Measurements from ENCODE around the gene IL20RB.

DNA sequence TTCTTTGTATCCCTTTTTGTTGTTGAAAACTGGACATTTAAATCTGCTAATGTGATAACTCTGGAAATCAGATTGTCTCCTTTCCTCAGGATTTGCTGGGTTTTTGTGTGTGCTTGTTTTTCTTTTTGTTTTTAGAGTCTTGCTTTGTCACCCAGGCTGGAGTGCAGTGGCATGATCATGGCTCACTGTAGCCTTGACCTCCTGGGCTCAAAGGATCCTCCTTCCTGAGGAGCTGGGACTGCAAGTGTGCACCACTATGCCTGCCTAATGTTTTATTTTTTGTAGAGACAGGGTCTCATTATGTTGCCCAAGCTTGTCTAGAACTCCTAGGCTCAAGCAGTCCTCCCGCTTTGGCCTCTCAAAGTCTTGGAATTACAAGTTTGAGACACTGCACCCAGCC, 44.6 kb upstream of the IL20RB start:
- TF ChIP-seq, protein P1, sequence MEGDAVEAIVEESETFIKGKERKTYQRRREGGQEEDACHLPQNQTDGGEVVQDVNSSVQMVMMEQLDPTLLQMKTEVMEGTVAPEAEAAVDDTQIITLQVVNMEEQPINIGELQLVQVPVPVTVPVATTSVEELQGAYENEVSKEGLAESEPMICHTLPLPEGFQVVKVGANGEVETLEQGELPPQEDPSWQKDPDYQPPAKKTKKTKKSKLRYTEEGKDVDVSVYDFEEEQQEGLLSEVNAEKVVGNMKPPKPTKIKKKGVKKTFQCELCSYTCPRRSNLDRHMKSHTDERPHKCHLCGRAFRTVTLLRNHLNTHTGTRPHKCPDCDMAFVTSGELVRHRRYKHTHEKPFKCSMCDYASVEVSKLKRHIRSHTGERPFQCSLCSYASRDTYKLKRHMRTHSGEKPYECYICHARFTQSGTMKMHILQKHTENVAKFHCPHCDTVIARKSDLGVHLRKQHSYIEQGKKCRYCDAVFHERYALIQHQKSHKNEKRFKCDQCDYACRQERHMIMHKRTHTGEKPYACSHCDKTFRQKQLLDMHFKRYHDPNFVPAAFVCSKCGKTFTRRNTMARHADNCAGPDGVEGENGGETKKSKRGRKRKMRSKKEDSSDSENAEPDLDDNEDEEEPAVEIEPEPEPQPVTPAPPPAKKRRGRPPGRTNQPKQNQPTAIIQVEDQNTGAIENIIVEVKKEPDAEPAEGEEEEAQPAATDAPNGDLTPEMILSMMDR (IDR thresholded peaks at IDR 0.05 in 8 of 11, conservative IDR thresholded peaks at IDR 0.05 in 3 of 11), result no peak
- TF ChIP-seq POLR2A (IDR thresholded peaks at IDR 0.05), result no peak

Measured in spleen (tissue), 7 donors.